ENCODE results near the gene ARID4A.

Gene ARID4A

DNA sequence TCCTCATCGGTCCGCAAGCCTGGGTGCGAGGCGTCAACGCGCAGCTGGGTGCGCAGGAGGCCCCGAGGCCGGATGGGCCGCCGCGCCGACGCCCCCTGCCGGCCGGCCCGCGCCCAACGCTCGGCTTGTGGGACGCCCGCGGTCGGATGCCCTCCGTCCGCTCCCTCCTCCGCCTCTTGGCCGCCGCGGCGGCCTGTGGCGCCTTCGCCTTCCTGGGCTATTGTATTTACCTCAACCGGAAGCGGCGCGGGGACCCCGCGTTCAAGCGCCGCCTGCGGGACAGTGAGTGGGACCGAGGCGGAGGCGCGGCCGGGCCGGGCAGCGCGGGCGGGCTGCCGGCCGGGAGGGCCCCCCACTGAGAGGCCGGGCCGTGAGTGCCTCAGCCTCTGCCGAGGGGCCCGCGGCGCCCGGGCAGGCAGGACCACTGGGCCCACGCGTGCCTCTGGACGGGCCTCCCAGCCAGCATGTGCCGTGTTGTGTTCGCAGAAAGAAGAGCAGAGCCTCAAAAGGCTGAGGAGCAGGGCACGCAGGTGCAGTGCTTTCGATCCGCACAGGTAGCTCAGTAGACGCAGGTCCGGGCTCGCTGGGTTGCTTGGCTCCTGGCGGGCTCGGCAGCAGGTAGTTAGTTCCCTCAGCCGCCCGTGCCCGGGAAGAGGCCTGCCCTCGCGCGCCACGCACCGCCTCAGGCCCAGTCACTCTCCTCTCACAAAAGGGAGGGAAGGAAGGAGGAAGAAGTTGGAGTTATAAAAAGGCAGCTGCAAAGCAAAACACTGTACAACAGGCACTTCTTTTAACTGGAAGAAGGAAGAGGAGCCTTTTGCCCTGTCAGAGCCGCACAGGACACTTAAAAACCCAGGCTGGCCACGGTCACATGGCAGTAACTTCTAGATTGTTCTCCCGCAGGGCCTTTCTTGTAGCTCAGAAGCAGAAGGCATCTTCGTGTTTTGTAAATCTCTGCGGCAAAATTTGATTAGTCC lies 97.7 kb downstream of the ARID4A start, which contains the start of gene TOMM20L:
Gene TOMM20L (plus strand): TSS at position 119 of the 977 bp plus-strand sequence. CDS start 28 bp downstream, at position 147.
- Histone ChIP-seq H3K14ac (ENCODE audit: low read length) (no peak within 1 kb of the TSS), H3K4me3 (ENCODE audit: low read length in 2 of 2) (peak within 1 kb of the TSS in 1 of 2 donors; percentile 75), H2BK12ac (ENCODE audit: low read length) (no peak within 1 kb of the TSS), H2AK5ac (ENCODE audit: low read depth, low read length) (no peak within 1 kb of the TSS), H3K27me3 (ENCODE audit: control insufficient read depth in 3 of 3, insufficient read depth in 3 of 3, low read depth in 1 of 3, low read length in 3 of 3) (peaks cover 0 to 2% (median 0%) of the 10 kb centered on the region in 3 experiments), H3K79me1 (ENCODE audit: low read depth, low read length) (no peaks in the 10 kb centered on the region), H3K4me1 (ENCODE audit: control insufficient read depth in 2 of 2, insufficient read depth in 1 of 2, low read depth in 1 of 2, low read length in 2 of 2) (peaks cover 0 to 5% of the 10 kb centered on the region in 2 donors), H4K91ac (ENCODE audit: low read depth, low read length, poor library complexity) (peak within 1 kb of the TSS; percentile 34), H3K4ac (ENCODE audit: low read length) (no peak within 1 kb of the TSS), H2BK5ac (ENCODE audit: low read length) (no peak within 1 kb of the TSS), H3K23ac (ENCODE audit: low read depth, low read length, poor library complexity) (peak within 1 kb of the TSS; percentile 0), H3K9me3 (replicated peaks in 1 of 2; ENCODE audit: control insufficient read depth in 2 of 2, insufficient read depth in 1 of 2, low read depth in 1 of 2, low read length in 2 of 2) (no peaks in the 10 kb centered on the region), H4K8ac (ENCODE audit: low read depth, low read length) (no peak within 1 kb of the TSS), H2BK15ac (ENCODE audit: low read length) (no peak within 1 kb of the TSS), H2BK120ac (ENCODE audit: low read depth, low read length) (no peak within 1 kb of the TSS), H3K18ac (ENCODE audit: low read length) (peak within 1 kb of the TSS; percentile 96), H2AFZ (ENCODE audit: low read length) (peak within 1 kb of the TSS; percentile 83), H3K9ac (ENCODE audit: low read depth, low read length, poor library complexity) (peak within 1 kb of the TSS; percentile 82), H3K27ac (replicated peaks; ENCODE audit: low read length) (no peak within 1 kb of the TSS), H3K36me3 (replicated peaks in 1 of 2; ENCODE audit: control insufficient read depth in 2 of 2, insufficient read depth in 2 of 2, low read length in 2 of 2) (no peaks in the 10 kb centered on the region), H3K4me2 (ENCODE audit: insufficient read depth, low read length, poor library complexity, severe bottlenecking) (peak within 1 kb of the TSS; percentile 86)
- no CpG with 5 or more reads among the region's 86 CpGs for WGBS, 2 donors (ENCODE audit: extremely low coverage in 2 of 2, insufficient read length in 2 of 2, insufficient replicate concordance in 1 of 2)
- DNase-seq (ENCODE audit: low spot score) = peak; percentile 75

DNA sequence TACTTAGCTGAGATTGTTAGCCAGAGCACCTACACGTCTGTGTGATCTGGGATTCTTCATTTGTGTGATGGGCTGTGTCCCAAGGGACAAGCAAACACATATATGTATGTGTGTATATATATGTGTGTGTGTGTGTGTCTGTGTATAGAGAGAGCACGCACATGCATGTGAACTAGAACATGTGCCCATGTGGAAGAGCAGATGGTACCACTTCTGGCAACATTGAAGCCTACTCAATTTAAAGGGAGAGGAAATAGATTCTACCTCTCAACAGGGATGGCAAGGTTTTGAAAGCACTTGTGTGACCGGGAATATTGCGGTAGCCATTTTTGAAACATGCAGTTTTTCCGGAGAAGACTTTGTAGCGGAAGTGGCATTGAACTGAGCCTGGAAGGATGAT lies 98.8 kb downstream of the ARID4A start:
- Histone ChIP-seq H3K23ac (ENCODE audit: low read depth, low read length, poor library complexity) (no peak overlapping the region), H2AK5ac (ENCODE audit: low read depth, low read length) (no peak overlapping the region), H3K79me1 (ENCODE audit: low read depth, low read length) (no peaks in the 10 kb centered on the region), H2BK12ac (ENCODE audit: low read length) (no peak overlapping the region), H3K18ac (ENCODE audit: low read length) (no peak overlapping the region), H3K4me2 (ENCODE audit: insufficient read depth, low read length, poor library complexity, severe bottlenecking) (no peak overlapping the region), H3K14ac (ENCODE audit: low read length) (no peak overlapping the region), H3K27me3 (ENCODE audit: control insufficient read depth in 3 of 3, insufficient read depth in 3 of 3, low read depth in 1 of 3, low read length in 3 of 3) (peaks cover 0 to 2% (median 0%) of the 10 kb centered on the region in 3 experiments), H2BK15ac (ENCODE audit: low read length) (no peak overlapping the region), H3K4me1 (ENCODE audit: control insufficient read depth in 2 of 2, insufficient read depth in 1 of 2, low read depth in 1 of 2, low read length in 2 of 2) (peaks cover 0 to 5% of the 10 kb centered on the region in 2 donors), H3K36me3 (replicated peaks in 1 of 2; ENCODE audit: control insufficient read depth in 2 of 2, insufficient read depth in 2 of 2, low read length in 2 of 2) (no peaks in the 10 kb centered on the region), H3K9me3 (replicated peaks in 1 of 2; ENCODE audit: control insufficient read depth in 2 of 2, insufficient read depth in 1 of 2, low read depth in 1 of 2, low read length in 2 of 2) (no peaks in the 10 kb centered on the region), H2AFZ (ENCODE audit: low read length) (no peak overlapping the region), H2BK120ac (ENCODE audit: low read depth, low read length) (no peak overlapping the region), H4K8ac (ENCODE audit: low read depth, low read length) (no peak overlapping the region), H3K27ac (replicated peaks; ENCODE audit: low read length) (no peak overlapping the region), H3K4ac (ENCODE audit: low read length) (no peak overlapping the region), H3K4me3 (ENCODE audit: low read length in 2 of 2) (no peak overlapping the region), H3K9ac (ENCODE audit: low read depth, low read length, poor library complexity) (no peak overlapping the region), H4K91ac (ENCODE audit: low read depth, low read length, poor library complexity) (no peak overlapping the region), H2BK5ac (ENCODE audit: low read length) (no peak overlapping the region)
- no peak for DNase-seq (ENCODE audit: low spot score)
- WGBS, 2 donors (ENCODE audit: extremely low coverage in 2 of 2, insufficient read length in 2 of 2, insufficient replicate concordance in 1 of 2) = no CpG with 5 or more reads among the region's 6 CpGs

DNA sequence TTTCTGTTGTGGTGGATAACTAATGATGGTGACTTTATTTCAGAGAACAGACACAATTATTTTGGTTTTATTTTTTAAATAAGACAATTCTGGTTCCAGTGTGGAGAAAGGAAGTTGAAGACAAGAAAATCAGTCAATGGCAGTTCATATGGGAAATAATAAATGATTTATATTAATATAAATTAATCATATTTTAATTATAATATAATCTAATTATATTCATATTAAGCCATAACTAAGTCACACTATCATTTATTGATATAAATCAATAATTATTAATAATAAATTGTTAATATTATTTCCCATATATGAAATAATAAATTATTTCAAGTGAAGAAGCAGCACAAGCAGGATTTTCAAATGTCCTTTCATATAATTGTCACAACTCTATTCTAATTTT lies 100.1 kb downstream of the ARID4A start:
- peaks cover 0 to 2% (median 0%) of the 10 kb centered on the region in 3 experiments for H3K27me3 ChIP-seq (ENCODE audit: control insufficient read depth in 3 of 3, insufficient read depth in 3 of 3, low read depth in 1 of 3, low read length in 3 of 3)
- no peak overlapping the region for H3K14ac ChIP-seq (ENCODE audit: low read length)
- no peak overlapping the region for H2AFZ ChIP-seq (ENCODE audit: low read length)

DNA sequence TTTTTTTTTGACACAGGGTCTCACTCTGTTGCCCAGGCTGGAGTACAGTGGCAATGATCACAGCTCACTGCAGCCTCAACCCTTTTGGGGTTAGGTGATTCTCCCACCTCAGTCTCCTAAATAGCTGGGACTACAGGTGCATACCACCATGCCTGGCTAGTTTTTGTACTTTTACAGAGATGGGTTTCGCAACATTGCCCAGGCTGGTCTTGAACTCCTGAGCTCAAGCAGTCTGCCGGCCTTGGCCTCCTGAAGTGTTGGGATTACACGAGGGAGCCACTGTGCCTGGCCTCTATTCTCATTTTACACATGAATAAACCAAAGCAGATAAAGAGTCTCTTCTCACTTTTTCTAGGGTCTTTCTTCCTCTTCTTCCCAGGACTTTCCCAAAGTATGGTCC lies 100.5 kb downstream of the ARID4A start:
- H3K79me1 ChIP-seq (ENCODE audit: low read depth, low read length) = no peaks in the 10 kb centered on the region
- H3K14ac ChIP-seq (ENCODE audit: low read length) = no peak overlapping the region
- H3K9ac ChIP-seq (ENCODE audit: low read depth, low read length, poor library complexity) = no peak overlapping the region
- no peak overlapping the region for H3K18ac ChIP-seq (ENCODE audit: low read length)
- peaks cover 0 to 5% of the 10 kb centered on the region in 2 donors for H3K4me1 ChIP-seq (ENCODE audit: control insufficient read depth in 2 of 2, insufficient read depth in 1 of 2, low read depth in 1 of 2, low read length in 2 of 2)
- no peak overlapping the region for H3K4me2 ChIP-seq (ENCODE audit: insufficient read depth, low read length, poor library complexity, severe bottlenecking)
- no peak overlapping the region for H2BK120ac ChIP-seq (ENCODE audit: low read depth, low read length)
- H2AK5ac ChIP-seq (ENCODE audit: low read depth, low read length) = no peak overlapping the region
- no peak overlapping the region for H3K27ac ChIP-seq (replicated peaks; ENCODE audit: low read length)
- H2AFZ ChIP-seq (ENCODE audit: low read length) = no peak overlapping the region
- no peak for DNase-seq (ENCODE audit: low spot score)
- H3K4ac ChIP-seq (ENCODE audit: low read length) = no peak overlapping the region
- H4K91ac ChIP-seq (ENCODE audit: low read depth, low read length, poor library complexity) = no peak overlapping the region
- H2BK12ac ChIP-seq (ENCODE audit: low read length) = no peak overlapping the region
- no peak overlapping the region for H3K4me3 ChIP-seq (ENCODE audit: low read length in 2 of 2)
- no peaks in the 10 kb centered on the region for H3K9me3 ChIP-seq (replicated peaks in 1 of 2; ENCODE audit: control insufficient read depth in 2 of 2, insufficient read depth in 1 of 2, low read depth in 1 of 2, low read length in 2 of 2)
- peaks cover 0 to 5% of the 10 kb centered on the region in 2 donors for H3K36me3 ChIP-seq (replicated peaks in 1 of 2; ENCODE audit: control insufficient read depth in 2 of 2, insufficient read depth in 2 of 2, low read length in 2 of 2)
- no peak overlapping the region for H2BK15ac ChIP-seq (ENCODE audit: low read length)
- H3K27me3 ChIP-seq (ENCODE audit: control insufficient read depth in 3 of 3, insufficient read depth in 3 of 3, low read depth in 1 of 3, low read length in 3 of 3) = peaks cover 0 to 2% (median 0%) of the 10 kb centered on the region in 3 experiments
- H3K23ac ChIP-seq (ENCODE audit: low read depth, low read length, poor library complexity) = no peak overlapping the region
- no peak overlapping the region for H4K8ac ChIP-seq (ENCODE audit: low read depth, low read length)
- WGBS, 2 donors (ENCODE audit: extremely low coverage in 2 of 2, insufficient read length in 2 of 2, insufficient replicate concordance in 1 of 2) = no CpG with 5 or more reads among the region's 3 CpGs
- no peak overlapping the region for H2BK5ac ChIP-seq (ENCODE audit: low read length)

More for the DNA sequence above, 100.1 kb downstream of the ARID4A start:
- Histone ChIP-seq H3K4me3 (ENCODE audit: low read length in 2 of 2) (no peak overlapping the region), H4K91ac (ENCODE audit: low read depth, low read length, poor library complexity) (no peak overlapping the region), H2BK5ac (ENCODE audit: low read length) (no peak overlapping the region), H3K4me1 (ENCODE audit: control insufficient read depth in 2 of 2, insufficient read depth in 1 of 2, low read depth in 1 of 2, low read length in 2 of 2) (peaks cover 0 to 5% of the 10 kb centered on the region in 2 donors), H3K36me3 (replicated peaks in 1 of 2; ENCODE audit: control insufficient read depth in 2 of 2, insufficient read depth in 2 of 2, low read length in 2 of 2) (peaks cover 0 to 5% of the 10 kb centered on the region in 2 donors), H3K9me3 (replicated peaks in 1 of 2; ENCODE audit: control insufficient read depth in 2 of 2, insufficient read depth in 1 of 2, low read depth in 1 of 2, low read length in 2 of 2) (no peaks in the 10 kb centered on the region), H3K9ac (ENCODE audit: low read depth, low read length, poor library complexity) (no peak overlapping the region), H2AK5ac (ENCODE audit: low read depth, low read length) (no peak overlapping the region), H4K8ac (ENCODE audit: low read depth, low read length) (no peak overlapping the region), H3K4me2 (ENCODE audit: insufficient read depth, low read length, poor library complexity, severe bottlenecking) (no peak overlapping the region), H2BK120ac (ENCODE audit: low read depth, low read length) (no peak overlapping the region), H3K18ac (ENCODE audit: low read length) (no peak overlapping the region), H2BK12ac (ENCODE audit: low read length) (no peak overlapping the region), H3K79me1 (ENCODE audit: low read depth, low read length) (no peaks in the 10 kb centered on the region), H2BK15ac (ENCODE audit: low read length) (no peak overlapping the region), H3K4ac (ENCODE audit: low read length) (no peak overlapping the region), H3K23ac (ENCODE audit: low read depth, low read length, poor library complexity) (no peak overlapping the region), H3K27ac (replicated peaks; ENCODE audit: low read length) (no peak overlapping the region)
- DNase-seq (ENCODE audit: low spot score) = no peak
